GM12892 (cell line): ENCODE data around the gene JPH3.

ENCODE experiments used
- DNase-seq: peaks from one replicate; pipeline ENCODE4 v3.0.0; 2011; ENCODE audit not compliant: insufficient read length
- FAIRE-seq: peaks from 2 replicates; lab custom pipeline; 2011; peaks lifted over from hg19 to GRCh38; lab: Jason Lieb, UNC
- POLR2A ChIP-seq: IDR thresholded peaks from 2 replicates; pipeline ENCODE4 v1.6.1; 2011; ENCODE audit warnings: low read depth, low read length, control low read depth
- POLR2AphosphoS5 ChIP-seq: IDR thresholded peaks from 2 replicates; pipeline ENCODE4 v1.6.1; 2011; ENCODE audit warnings: low read depth, low read length, control low read depth
- TAF1 ChIP-seq: IDR thresholded peaks from 2 replicates; pipeline ENCODE4 v1.6.1; 2011; ENCODE audit warnings: low read depth, mild to moderate bottlenecking, control low read depth, low read length, borderline replicate concordance

The JPH3 gene

DNA sequence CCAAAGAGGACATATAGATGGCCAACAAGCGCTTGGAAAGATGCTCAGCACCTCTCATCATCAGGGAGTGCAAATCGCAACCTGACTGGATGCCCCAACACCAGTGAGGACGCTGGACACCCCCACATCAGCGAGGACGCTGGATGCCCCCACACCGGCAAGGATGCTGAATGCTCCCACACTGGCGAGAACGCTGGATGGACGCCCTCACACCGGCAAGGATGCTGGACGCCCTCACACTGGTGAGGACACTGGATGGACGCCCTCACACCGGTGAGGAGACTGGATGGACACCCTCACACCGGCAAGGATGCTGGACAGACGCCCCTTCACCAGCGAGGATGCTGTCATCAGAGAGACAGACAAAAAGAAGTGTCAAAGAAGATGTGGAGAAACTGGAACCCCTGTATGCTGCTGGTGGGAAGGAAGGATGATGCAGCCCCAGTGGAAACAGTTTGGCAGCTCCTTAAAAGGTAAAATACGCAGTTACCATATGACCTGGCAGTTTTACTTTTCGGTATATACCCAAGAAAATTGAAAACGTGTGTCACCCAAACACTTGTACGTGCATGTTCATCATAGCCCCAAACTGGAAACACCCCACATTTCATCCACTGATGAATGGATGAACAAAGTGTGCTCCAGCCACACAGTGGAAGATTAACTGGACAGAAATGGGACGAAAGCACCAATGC lies 10.1 kb upstream of the JPH3 start:
- FAIRE-seq (no peak), DNase-seq (no peak)
- no peak for TF ChIP-seq TAF1
- no peak for TF ChIP-seq POLR2A
- TF ChIP-seq POLR2AphosphoS5: no peak

DNA sequence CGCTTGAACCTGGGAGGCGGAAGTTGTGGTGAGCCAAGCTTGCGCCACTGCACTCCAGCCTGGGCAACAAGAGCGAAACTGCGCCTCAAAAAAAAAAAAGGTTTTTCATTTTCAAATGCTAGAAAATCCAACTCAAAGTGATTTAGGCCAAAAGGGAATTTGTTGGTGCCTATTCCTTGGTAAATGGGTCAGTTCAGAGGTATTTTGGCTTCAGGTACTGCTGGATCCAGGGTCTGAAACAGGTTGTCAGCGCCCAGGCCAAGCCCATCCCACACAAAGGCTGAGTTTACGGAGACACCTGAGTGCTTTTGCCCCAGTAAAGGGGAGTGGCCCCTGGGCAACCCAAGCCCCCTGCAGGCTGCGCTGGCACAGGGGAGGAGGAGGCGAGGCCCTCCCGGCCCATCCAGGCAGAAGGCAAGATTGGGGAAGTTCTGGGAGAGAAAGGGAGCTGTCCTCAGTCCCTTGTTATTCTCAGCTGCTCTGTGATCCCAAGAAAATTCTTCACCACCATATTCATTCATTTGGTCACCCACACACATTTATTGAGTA lies 8.5 kb upstream of the JPH3 start:
- FAIRE-seq: no peak
- TF ChIP-seq POLR2A: no peak
- no peak for TF ChIP-seq POLR2AphosphoS5
- no peak for TF ChIP-seq TAF1

DNA sequence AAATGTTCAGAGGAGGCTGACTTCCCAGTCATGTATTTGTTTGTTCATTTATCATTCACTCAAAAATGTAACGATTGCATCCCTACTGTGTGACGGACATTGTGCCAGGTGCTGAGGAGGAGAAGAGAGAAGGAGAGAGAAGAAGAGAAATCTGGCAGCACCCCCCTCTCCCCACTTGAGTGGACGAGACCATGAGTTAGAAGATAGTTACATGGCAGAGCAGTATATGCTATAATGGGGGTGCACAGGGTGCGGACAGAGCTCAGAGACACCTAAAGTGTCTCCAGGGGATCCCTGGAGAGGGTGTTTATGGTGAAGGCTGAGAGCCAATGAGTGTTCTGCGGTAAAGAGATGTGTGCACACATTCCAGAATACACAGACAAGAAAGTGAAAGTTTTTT lies 6.6 kb upstream of the JPH3 start:
- TF ChIP-seq TAF1 (no peak), POLR2AphosphoS5 (no peak), POLR2A (no peak)

More for the DNA sequence above, 8.5 kb upstream of the JPH3 start:
- DNase-seq: no peak

DNA sequence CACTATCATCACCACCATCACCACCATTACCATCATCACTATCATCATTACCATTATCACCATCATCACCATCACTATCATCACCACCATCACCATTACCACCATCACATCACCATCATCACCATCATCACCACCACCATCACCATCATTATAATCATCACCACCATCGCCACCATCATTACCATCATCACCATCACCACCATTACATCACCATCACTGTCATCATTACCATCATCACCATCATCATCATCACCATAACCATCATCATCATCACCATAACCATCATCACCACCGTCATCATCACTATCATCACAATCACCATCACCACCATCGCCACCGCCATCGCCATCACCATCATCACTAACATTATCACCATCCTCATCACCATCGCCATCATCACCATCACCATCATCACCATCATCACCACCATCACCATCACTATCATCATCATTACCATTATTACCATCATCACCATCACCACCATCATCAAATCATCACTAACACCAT lies 4.9 kb upstream of the JPH3 start:
- FAIRE-seq (no peak), DNase-seq (no peak)
- TF ChIP-seq TAF1 (no peak), POLR2AphosphoS5 (no peak), POLR2A (no peak)

More for the DNA sequence above, 6.6 kb upstream of the JPH3 start:
- FAIRE-seq (no peak), DNase-seq (no peak)

DNA sequence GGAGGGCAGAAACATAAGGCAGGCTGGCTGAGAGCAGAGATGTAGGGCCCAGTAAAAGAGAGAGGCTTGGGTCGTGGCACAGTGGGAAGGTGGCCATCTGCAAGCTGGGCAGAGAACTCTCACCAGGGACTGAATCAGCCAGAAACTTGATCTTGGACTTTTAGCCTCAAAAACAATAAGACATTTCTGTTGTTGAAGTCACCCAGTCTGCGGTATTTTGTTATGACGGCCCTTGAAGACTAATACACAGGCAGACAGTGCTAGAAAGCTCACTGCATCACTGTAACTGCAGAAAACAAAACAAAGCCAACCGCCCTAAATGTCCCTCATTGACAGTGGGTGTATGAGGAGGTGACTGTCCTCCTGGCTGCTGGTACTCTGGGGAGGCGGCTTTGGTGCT lies 3.9 kb upstream of the JPH3 start:
- FAIRE-seq: no peak
- TF ChIP-seq POLR2A (no peak), TAF1 (no peak), POLR2AphosphoS5 (no peak)
- no peak for DNase-seq

- DNase-seq (no peak), FAIRE-seq (no peak)
- TF ChIP-seq POLR2A (no peak), TAF1 (no peak), POLR2AphosphoS5 (no peak)
Observed at GRCh38 chr16:87600246-87600645, 2.1 kb upstream of the JPH3 start.

DNA sequence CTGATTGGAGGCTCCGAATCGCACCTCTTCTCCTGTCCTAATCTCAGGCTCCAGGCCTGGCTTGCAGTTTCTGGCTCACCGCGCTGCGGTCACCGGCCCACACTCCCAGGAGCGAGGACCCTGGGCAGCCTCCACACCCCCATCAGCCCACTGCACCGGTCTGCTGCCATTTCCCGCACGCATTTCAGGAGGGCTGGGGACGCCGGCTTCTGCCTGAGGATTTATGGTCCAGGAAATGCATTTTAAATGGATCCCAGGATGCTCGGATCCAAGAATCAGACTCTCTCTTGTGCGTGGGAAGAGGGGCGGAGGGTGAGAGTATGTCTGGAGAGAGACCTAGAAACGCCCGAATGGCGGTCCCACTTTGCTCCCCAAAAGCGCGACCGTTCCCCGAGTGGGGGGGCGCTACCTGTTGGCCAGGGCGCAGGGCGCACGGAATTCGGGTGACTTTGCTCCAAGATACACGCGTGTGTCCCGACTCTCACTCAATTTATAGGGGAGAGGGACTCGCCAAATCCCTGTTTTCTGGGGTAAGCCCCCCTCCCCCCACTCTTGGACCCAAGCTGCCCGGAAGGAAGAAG lies 817 bp upstream of the JPH3 start:
- DNase-seq: no peak
- TF ChIP-seq TAF1 (no peak), POLR2A (no peak), POLR2AphosphoS5 (no peak)

GRCh38 chr16:87602821-87603683 lies 744 bp downstream of the JPH3 start:
- FAIRE-seq: no peak
- DNase-seq: no peak
- TF ChIP-seq POLR2A (no peak), TAF1 (no peak), POLR2AphosphoS5 (no peak)

More for the DNA sequence above, 817 bp upstream of the JPH3 start:
- no peak for FAIRE-seq

- DNase-seq (no peak), FAIRE-seq (no peak)
- no peak for TF ChIP-seq POLR2AphosphoS5
- no peak for TF ChIP-seq TAF1
- TF ChIP-seq POLR2A: no peak
Observed at GRCh38 chr16:87603684-87604633, 1.7 kb downstream of the JPH3 start.

DNA sequence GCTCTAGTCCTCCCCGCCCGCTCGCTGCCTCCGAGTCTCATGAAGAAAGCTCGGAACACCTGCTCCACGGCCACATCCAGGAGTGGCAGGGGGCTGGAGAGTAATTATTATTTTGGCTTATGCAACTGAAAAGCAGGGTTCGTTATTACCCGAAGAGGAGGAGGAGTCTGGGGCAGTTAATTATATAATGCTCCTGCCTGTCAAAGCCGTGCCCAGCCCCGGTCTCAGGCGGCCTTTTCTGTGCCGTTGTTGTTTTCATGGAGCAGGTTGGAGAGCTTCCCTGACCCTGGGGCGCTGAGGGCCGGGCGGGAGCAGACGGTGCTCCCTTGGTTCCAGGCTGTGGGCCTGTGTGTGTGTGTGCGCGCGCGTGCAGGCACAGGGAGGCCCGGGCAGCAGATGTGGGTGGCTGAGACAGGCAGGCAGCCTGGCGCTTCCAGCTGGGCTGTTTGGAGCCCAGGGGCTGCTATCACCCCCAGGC lies 2.4 kb downstream of the JPH3 start:
- no peak for FAIRE-seq
- no peak for TF ChIP-seq POLR2A
- no peak for TF ChIP-seq POLR2AphosphoS5
- no peak for TF ChIP-seq TAF1
- no peak for DNase-seq
